OCI-LY7 (cell line): Measurements from ENCODE around the gene GPC3. TPM values are rescaled to one million over a fixed set of nuclear protein-coding genes. Genes with fewer than 3 reads are reported as not detected.
"Not testable (repeated sequence)": the region's sequence is repeated elsewhere in the genome, so short reads cannot be mapped to it uniquely, and the experiment has no call there.

Experiments used
- BruUV-seq: library from RNA; stranded (reverse); fragments of 400-500 nt; replicated peaks from 2 replicates; lab custom pipeline; 2021; lab: Mats Ljungman, UMichigan
- CTCF ChIA-PET: fragments of 300-600 bp; sonication (Branson Sonifier 250); formaldehyde crosslinking; loops from one replicate; lab custom pipeline; 2022; ENCODE audit warnings: antibody characterized with exemption; ENCODE audit not compliant: unreplicated experiment; lab: Charles Lee
- POLR2A ChIA-PET: fragments of 300-600 bp; sonication (Branson Sonifier 250); formaldehyde crosslinking; loops from one replicate; lab custom pipeline; 2022; ENCODE audit warnings: antibody characterized with exemption; lab: Charles Lee
- DNase-seq: peaks from one replicate; pipeline ENCODE4 v3.0.0-alpha.2; 2015; ENCODE audit warnings: low spot score
- H2AFZ ChIP-seq: fragments of 200-600 bp; sonication (generic), shearing (Covaris generic); 2 replicates; pipeline ENCODE4 v1.6.1; 2014; ENCODE audit warnings: mild to moderate bottlenecking, antibody characterized with exemption, low read length, moderate library complexity
- H3K27ac ChIP-seq: fragments of 200-600 bp; sonication (generic); 2 replicates; pipeline ENCODE4 v1.5.1; 2014; ENCODE audit warnings: mixed run types, low read depth, mild to moderate bottlenecking, moderate library complexity, low read length, inconsistent platforms; ENCODE audit not compliant: poor library complexity, severe bottlenecking
- H3K36me3 ChIP-seq: fragments of 200-600 bp; sonication (generic); 2 replicates; pipeline ENCODE4 v1.6.1; 2014; ENCODE audit warnings: mild to moderate bottlenecking, antibody characterized with exemption, low read length, moderate library complexity, mixed read lengths; ENCODE audit not compliant: insufficient read depth
- H3K4me1 ChIP-seq: fragments of 200-600 bp; sonication (generic); 2 replicates; pipeline ENCODE4 v1.5.1; 2014; ENCODE audit warnings: mild to moderate bottlenecking, low read length; ENCODE audit not compliant: insufficient read depth, poor library complexity, severe bottlenecking
- H3K4me2 ChIP-seq: fragments of 200-600 bp; sonication (generic); 2 replicates; pipeline ENCODE4 v1.6.1; 2014; ENCODE audit warnings: mild to moderate bottlenecking, low read length
- H3K4me3 ChIP-seq: fragments of 200-600 bp; sonication (generic); 2 replicates; pipeline ENCODE4 v1.5.1; 2014; ENCODE audit warnings: mild to moderate bottlenecking, low read depth, low read length; ENCODE audit not compliant: poor library complexity, severe bottlenecking
- H3K79me2 ChIP-seq: fragments of 200-600 bp; sonication (generic); 2 replicates; pipeline ENCODE4 v1.6.1; 2016; ENCODE audit warnings: low read depth, mild to moderate bottlenecking, low read length, moderate library complexity, mixed read lengths; ENCODE audit not compliant: insufficient read depth
- H3K9me2 ChIP-seq: fragments of 200-600 bp; sonication (generic); 2 replicates; pipeline ENCODE4 v1.6.1; 2016; ENCODE audit warnings: mild to moderate bottlenecking, low read length, mixed read lengths; ENCODE audit not compliant: insufficient read depth
- H3K9me3 ChIP-seq: fragments of 200-600 bp; sonication (generic); 2 replicates; pipeline ENCODE4 v1.6.1; 2014; ENCODE audit warnings: mild to moderate bottlenecking, mixed run types, low read length, mixed read lengths
- H4K20me1 ChIP-seq: fragments of 200-600 bp; sonication (generic); 2 replicates; pipeline ENCODE4 v1.6.1; 2014; ENCODE audit warnings: mild to moderate bottlenecking, antibody characterized with exemption, low read length, moderate library complexity, mixed read lengths; ENCODE audit not compliant: insufficient read depth
- EZH2phosphoT487 ChIP-seq: fragments of 200-600 bp; sonication (generic); IDR thresholded peaks from 2 replicates; pipeline ENCODE4 v1.6.1; 2018; ENCODE audit warnings: low read depth, borderline replicate concordance, mild to moderate bottlenecking, mixed run types, antibody characterized with exemption, low read length, moderate library complexity, mixed read lengths
- intact Hi-C: fragments of 100-400 bp; cut with micrococcal nuclease; formaldehyde crosslinking; loops from one replicate; pipeline ENCODE4 v1.10.0; 2022; ENCODE audit not compliant: unreplicated experiment
- total RNA-seq, 2 experiments: library from RNA; depleted of rRNA in 1 of 2; stranded (reverse); fragments of >200 nt in 1 of 2; shearing (Covaris generic) in 1 of 2; gene quantifications; 2 replicates each; pipeline ENCODE4 v1.2.3, GENCODE V29; 2014 to 2022
- TF ChIP-seq, protein P1 (sequence below): fragments of 200-600 bp; sonication (generic); conservative IDR thresholded peaks from 2 replicates; pipeline ENCODE4 v1.5.1; 2014; ENCODE audit warnings: mild to moderate bottlenecking, antibody characterized with exemption, low read length, moderate library complexity, mixed read lengths

GPC3 gene
- total RNA-seq, 2 experiments from 2014 or later = not detected

DNA sequence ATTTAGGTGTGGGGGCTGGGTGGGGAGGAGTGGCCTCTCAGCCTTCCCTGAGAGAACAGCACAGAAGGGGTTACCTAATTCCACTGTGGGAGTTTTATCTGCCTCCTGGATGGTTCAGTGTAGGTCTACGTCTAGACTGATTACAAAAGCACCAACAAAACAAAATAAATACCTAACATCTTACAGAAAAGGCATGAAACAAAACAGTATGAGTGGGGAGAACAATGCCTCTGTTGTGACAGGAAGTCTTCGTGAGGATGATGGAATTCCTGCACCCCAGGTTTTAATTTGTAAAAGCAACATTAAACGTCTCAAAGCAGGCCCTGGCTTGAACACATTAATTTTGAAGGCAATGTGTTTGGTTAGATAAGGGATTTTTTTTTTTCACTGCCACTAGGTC is 458.0 kb downstream of the GPC3 start:
- BruUV-seq = no TSS peak
- intact Hi-C loops = no loop called here
- Histone ChIP-seq H3K9me2 (no peaks in the 10 kb centered on the region), H4K20me1 (no peaks in the 10 kb centered on the region), H3K36me3 (no peaks in the 10 kb centered on the region), H3K4me2 (no peak overlapping the region), H3K79me2 (no peaks in the 10 kb centered on the region), H3K27ac (no peak overlapping the region), H2AFZ (no peak overlapping the region), H3K4me1 (no peaks in the 10 kb centered on the region), H3K4me3 (no peak overlapping the region), H3K9me3 (no peaks in the 10 kb centered on the region)
- no peak for TF ChIP-seq EZH2phosphoT487
- TF ChIP-seq, protein P1, sequence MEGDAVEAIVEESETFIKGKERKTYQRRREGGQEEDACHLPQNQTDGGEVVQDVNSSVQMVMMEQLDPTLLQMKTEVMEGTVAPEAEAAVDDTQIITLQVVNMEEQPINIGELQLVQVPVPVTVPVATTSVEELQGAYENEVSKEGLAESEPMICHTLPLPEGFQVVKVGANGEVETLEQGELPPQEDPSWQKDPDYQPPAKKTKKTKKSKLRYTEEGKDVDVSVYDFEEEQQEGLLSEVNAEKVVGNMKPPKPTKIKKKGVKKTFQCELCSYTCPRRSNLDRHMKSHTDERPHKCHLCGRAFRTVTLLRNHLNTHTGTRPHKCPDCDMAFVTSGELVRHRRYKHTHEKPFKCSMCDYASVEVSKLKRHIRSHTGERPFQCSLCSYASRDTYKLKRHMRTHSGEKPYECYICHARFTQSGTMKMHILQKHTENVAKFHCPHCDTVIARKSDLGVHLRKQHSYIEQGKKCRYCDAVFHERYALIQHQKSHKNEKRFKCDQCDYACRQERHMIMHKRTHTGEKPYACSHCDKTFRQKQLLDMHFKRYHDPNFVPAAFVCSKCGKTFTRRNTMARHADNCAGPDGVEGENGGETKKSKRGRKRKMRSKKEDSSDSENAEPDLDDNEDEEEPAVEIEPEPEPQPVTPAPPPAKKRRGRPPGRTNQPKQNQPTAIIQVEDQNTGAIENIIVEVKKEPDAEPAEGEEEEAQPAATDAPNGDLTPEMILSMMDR = no peak
- ChIA-PET CTCF (no interaction called here), POLR2A (no interaction called here)
- DNase-seq = no peak

DNA sequence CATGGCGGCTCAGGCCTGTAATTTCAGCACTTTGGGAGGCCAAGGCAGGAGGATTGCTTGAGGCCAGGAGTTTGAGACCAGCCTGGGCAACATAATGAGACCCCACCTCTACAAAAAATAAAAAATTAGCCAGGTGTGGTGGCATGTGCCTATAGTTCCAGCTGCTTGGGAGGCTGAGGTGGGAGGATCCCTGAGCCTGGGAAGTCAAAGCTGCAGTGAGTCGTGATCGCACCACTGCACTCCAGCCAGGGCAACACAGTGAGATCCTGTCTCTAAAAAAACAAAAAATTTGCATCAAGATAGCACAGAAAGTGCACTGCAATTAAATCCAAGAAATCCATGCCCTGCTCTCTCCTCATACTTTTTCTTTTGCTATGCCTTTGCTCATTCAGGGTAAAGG is 458.6 kb downstream of the GPC3 start:
- H3K9me3 ChIP-seq, POLR2A ChIA-PET, H3K9me2 ChIP-seq, H3K4me2 ChIP-seq, H3K79me2 ChIP-seq, DNase-seq, H3K27ac ChIP-seq, BruUV-seq, H3K4me1 ChIP-seq, H3K36me3 ChIP-seq, H2AFZ ChIP-seq, CTCF ChIA-PET, H4K20me1 ChIP-seq, intact Hi-C loops, H3K4me3 ChIP-seq: not testable (repeated sequence)

DNA sequence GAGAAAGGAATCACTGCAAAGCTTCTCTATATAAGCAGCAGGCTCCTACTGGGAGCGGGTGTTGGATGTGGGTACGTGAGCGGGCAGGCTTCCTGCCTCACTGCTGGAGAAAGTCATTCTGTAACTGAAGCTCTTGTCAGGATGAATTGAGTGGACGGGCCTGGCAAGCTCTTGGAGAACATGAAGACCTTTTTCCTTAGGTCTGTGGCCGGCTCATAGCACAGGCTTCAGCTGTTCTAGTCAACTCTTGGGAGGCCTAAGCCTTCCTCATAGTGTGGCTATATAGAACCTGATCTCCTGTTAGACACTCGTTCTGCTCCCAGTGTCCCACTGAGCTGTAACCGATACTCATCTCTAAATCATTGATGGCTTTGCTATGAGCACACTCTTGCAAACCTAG is 461.9 kb downstream of the GPC3 start:
- no peaks in the 10 kb centered on the region for H4K20me1 ChIP-seq
- ChIA-PET CTCF (no interaction called here), POLR2A (no interaction called here)
- H3K27ac ChIP-seq = no peak overlapping the region
- no TSS peak for BruUV-seq
- H3K4me2 ChIP-seq = no peak overlapping the region
- H3K36me3 ChIP-seq = no peaks in the 10 kb centered on the region
- TF ChIP-seq EZH2phosphoT487 = no peak
- TF ChIP-seq, protein P1 = no peak
- no peak overlapping the region for H2AFZ ChIP-seq
- DNase-seq = no peak
- no peaks in the 10 kb centered on the region for H3K9me2 ChIP-seq
- no peaks in the 10 kb centered on the region for H3K4me1 ChIP-seq
- no peaks in the 10 kb centered on the region for H3K79me2 ChIP-seq
- no peaks in the 10 kb centered on the region for H3K9me3 ChIP-seq
- H3K4me3 ChIP-seq = no peak overlapping the region
- intact Hi-C loops = no loop called here
